Caco-2 (cell line): ENCODE measurements around the gene AIG1. TPM values are rescaled to one million over a fixed set of nuclear protein-coding genes. Genes with fewer than 3 reads are reported as not detected.
A peak's percentile ranks its signal among the peaks of the same experiment; 100 is the strongest.
"Not testable (repeated sequence)": the region's sequence is repeated elsewhere in the genome, so short reads cannot be mapped to it uniquely, and the experiment has no call there.

Source experiments
- BruUV-seq: library from RNA; stranded (reverse); fragments of 400-500 nt; replicated peaks from 2 replicates; lab custom pipeline; 2021; lab: Mats Ljungman, UMichigan
- CTCF ChIA-PET: fragments of 300-600 bp; sonication (Branson Sonifier 250); formaldehyde crosslinking; loops from one replicate; lab custom pipeline; 2022; ENCODE audit warnings: antibody characterized with exemption; lab: Charles Lee
- POLR2A ChIA-PET: fragments of 300-600 bp; sonication (Branson Sonifier 250); formaldehyde crosslinking; loops from one replicate; lab custom pipeline; 2022; ENCODE audit warnings: antibody characterized with exemption; lab: Charles Lee
- DNase-seq, 2 experiments: peaks; one replicate each; pipeline versions ENCODE4 v3.0.0 to v3.0.0-alpha.2; 2020 to 2022
- H3K27me3 ChIP-seq: replicated peaks from 2 replicates; pipeline ENCODE4 v1.6.0; 2011; ENCODE audit warnings: low read length; ENCODE audit not compliant: control insufficient read depth, insufficient read depth
- H3K36me3 ChIP-seq: 2 replicates; pipeline ENCODE4 v1.5.1; 2011; ENCODE audit warnings: low read length; ENCODE audit not compliant: control insufficient read depth, insufficient read depth
- H3K4me1 ChIP-seq: fragments of 250-450 bp; sonication (Bioruptor Pico); 2 replicates; pipeline ENCODE4 v1.5.1; 2020; ENCODE audit warnings: mild to moderate bottlenecking
- H3K4me3 ChIP-seq: 2 replicates; pipeline ENCODE4 v1.5.1; 2011; ENCODE audit warnings: low read depth, mild to moderate bottlenecking, control low read depth, low read length
- H3K9me3 ChIP-seq: fragments of 250-450 bp; sonication (Bioruptor Pico); 2 replicates; pipeline ENCODE4 v1.5.1; 2020; ENCODE audit warnings: mild to moderate bottlenecking, moderate library complexity
- H3K27ac Mint-ChIP-seq: one replicate; pipeline ENCODE4 v1.8.0; 2022; ENCODE audit warnings: mixed read lengths; ENCODE audit not compliant: unreplicated experiment
- H3K27me3 Mint-ChIP-seq: one replicate; pipeline ENCODE4 v1.8.0; 2022; ENCODE audit warnings: mixed read lengths; ENCODE audit not compliant: insufficient read depth, unreplicated experiment
- H3K36me3 Mint-ChIP-seq: one replicate; pipeline ENCODE4 v1.8.0; 2022; ENCODE audit warnings: mild to moderate bottlenecking, mixed read lengths; ENCODE audit not compliant: insufficient read depth, unreplicated experiment
- H3K4me1 Mint-ChIP-seq: one replicate; pipeline ENCODE4 v1.8.0; 2022; ENCODE audit warnings: low read depth, mixed read lengths; ENCODE audit not compliant: unreplicated experiment
- H3K4me3 Mint-ChIP-seq: one replicate; pipeline ENCODE4 v1.8.0; 2022; ENCODE audit warnings: mild to moderate bottlenecking, moderate library complexity, mixed read lengths; ENCODE audit not compliant: unreplicated experiment
- H3K9me3 Mint-ChIP-seq: one replicate; pipeline ENCODE4 v1.8.0; 2022; ENCODE audit warnings: mixed read lengths; ENCODE audit not compliant: unreplicated experiment
- intact Hi-C: fragments of 100-400 bp; cut with micrococcal nuclease; formaldehyde crosslinking; loops from one replicate; pipeline ENCODE4 v1.10.0; 2022; ENCODE audit not compliant: unreplicated experiment
- total RNA-seq: library from RNA; stranded (reverse); gene quantifications from 2 replicates; pipeline ENCODE4 v1.2.3, GENCODE V29; 2022
- TF ChIP-seq, protein P1 (sequence below), 2 experiments: fragments of 200-600 bp in 1 of 2; IDR thresholded peaks; 1 replicate in 1 of 2; 2 replicates in 1 of 2; pipeline versions ENCODE4 v1.5.1 to v1.8.0; 2011 to 2022; ENCODE audit warnings: antibody characterized with exemption in 1 of 2, control low read depth in 1 of 2, inconsistent platforms in 1 of 2, low read depth in 1 of 2, low read length in 1 of 2, mild to moderate bottlenecking in 1 of 2, moderate library complexity in 1 of 2; ENCODE audit not compliant: insufficient read depth in 1 of 2, severe bottlenecking in 1 of 2, unreplicated experiment in 1 of 2

The AIG1 gene
- total RNA-seq, 1 experiment from 2014 or later, result 27.6 TPM

DNA sequence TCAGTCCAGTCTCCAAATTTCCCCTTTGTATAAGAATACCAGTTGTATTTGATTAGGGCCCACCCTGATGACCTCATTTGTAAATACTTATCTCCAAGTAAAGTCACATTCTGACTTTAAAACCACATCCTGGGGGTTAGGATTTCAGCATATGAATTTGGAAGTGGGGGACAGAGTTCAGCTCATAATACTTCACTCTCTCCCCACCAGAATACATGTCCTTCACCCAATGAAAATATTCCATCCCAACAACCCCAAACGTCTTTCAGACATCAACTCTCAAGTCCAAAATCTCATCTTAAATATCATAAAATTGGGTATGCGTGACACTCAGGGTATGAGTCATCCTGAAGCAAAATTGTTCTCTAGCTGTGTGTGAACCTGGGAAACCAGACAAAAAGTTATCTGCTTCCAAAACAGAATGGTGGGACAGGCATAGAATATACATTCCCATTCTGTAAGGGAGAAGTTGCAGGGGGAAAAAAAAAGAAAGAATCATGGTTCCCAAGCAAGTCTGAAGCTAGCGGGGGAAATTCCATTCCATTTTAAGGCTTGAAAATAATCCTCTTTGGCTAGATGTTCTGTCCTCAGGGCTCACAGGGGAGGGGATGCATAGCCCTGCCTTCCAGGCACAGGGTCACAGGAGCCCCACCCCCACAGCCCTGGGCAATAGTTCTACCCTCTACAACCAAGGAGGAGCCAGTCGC lies 275.9 kb downstream of the AIG1 start:
- intact Hi-C loops, result loop anchor here (1.0 to 2.0 kb wide), 2 partner anchors 91 to 644 kb away; no protein-coding TSS in a partner anchor
- no peak overlapping the region for H3K4me3 ChIP-seq
- H3K9me3 Mint-ChIP-seq, result no peaks in the 10 kb centered on the region
- H3K27me3 Mint-ChIP-seq, result no peaks in the 10 kb centered on the region
- no peaks in the 10 kb centered on the region for H3K4me1 ChIP-seq
- POLR2A ChIA-PET, result no interaction called here
- no peak overlapping the region for H3K27ac Mint-ChIP-seq
- H3K36me3 ChIP-seq, result no peaks in the 10 kb centered on the region
- no peak overlapping the region for H3K4me3 Mint-ChIP-seq
- no peaks in the 10 kb centered on the region for H3K27me3 ChIP-seq
- H3K36me3 Mint-ChIP-seq, result no peaks in the 10 kb centered on the region
- DNase-seq, result no peak
- no TSS peak for BruUV-seq
- no peaks in the 10 kb centered on the region for H3K4me1 Mint-ChIP-seq
- TF ChIP-seq, protein P1, sequence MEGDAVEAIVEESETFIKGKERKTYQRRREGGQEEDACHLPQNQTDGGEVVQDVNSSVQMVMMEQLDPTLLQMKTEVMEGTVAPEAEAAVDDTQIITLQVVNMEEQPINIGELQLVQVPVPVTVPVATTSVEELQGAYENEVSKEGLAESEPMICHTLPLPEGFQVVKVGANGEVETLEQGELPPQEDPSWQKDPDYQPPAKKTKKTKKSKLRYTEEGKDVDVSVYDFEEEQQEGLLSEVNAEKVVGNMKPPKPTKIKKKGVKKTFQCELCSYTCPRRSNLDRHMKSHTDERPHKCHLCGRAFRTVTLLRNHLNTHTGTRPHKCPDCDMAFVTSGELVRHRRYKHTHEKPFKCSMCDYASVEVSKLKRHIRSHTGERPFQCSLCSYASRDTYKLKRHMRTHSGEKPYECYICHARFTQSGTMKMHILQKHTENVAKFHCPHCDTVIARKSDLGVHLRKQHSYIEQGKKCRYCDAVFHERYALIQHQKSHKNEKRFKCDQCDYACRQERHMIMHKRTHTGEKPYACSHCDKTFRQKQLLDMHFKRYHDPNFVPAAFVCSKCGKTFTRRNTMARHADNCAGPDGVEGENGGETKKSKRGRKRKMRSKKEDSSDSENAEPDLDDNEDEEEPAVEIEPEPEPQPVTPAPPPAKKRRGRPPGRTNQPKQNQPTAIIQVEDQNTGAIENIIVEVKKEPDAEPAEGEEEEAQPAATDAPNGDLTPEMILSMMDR (IDR thresholded peaks at IDR 0.05; ENCODE audit: insufficient read depth in 1 of 2, low read depth in 1 of 2, low read length in 1 of 2, severe bottlenecking in 1 of 2, unreplicated experiment in 1 of 2), result no peak
- no peaks in the 10 kb centered on the region for H3K9me3 ChIP-seq
- CTCF ChIA-PET, result interaction anchor here (0.7 to 1.4 kb wide), 2 partner anchors 91 to 644 kb away, joined by 3 read pairs; no protein-coding TSS in a partner anchor

DNA sequence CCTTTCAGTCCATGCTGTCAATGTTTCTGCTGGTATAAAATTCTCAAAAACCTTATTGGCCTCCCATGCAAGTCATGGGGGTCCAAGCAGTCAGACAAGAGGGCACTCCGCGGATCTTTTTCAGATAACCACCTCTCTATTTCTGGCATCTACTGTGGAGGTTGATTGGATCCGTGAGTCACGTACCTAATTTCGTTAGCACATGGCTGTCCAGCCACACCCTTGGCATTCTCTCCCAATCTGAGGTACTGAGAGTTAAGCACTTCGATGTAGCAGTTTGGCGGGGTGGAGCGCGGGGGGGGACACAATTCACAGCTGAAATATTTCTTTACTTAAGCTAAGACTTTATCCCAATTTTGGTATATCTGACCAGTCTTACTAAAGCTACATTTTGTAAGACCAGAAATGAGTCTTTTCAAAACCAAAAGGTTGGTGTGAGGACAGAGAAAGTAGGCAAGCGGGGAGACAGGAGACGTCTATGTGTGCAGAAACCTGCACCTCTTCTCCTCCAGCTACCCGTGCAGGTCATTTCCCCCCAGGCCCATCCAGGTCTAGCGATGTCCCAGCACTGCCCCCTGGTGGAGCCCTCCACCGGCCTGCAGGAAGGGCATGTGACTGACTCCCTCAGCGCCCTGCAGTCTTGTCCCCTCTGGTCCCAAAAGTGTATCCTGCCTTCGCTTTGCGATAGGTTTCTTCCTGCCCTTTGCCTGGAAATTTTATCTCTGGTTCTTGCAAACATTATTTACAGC lies 276.7 kb downstream of the AIG1 start:
- POLR2A ChIA-PET, result no interaction called here
- no peaks in the 10 kb centered on the region for H3K4me1 ChIP-seq

DNA sequence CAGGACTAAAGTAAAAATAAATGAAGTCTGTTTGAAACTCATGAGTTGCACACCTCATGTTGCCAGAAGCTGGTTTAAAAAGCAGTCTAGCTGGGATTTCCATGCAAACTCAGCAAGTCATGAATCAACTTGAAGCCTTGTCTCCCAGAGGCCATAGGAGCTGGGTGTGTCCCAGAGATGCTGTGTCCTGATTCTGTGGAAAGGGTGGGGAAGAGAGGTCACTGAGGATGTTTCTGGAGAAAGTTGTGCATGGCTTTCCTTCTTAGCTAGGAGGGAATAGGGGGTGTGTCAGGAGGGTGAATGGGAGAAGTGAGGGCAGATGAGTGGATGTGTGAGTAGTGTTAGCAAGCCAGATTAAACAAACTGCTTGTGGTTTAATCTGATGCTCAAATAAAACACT lies 278.5 kb downstream of the AIG1 start:
- H3K4me3 Mint-ChIP-seq, result no peak overlapping the region
- POLR2A ChIA-PET, result no interaction called here
- TF ChIP-seq, protein P1 (IDR thresholded peaks at IDR 0.05; ENCODE audit: insufficient read depth in 1 of 2, low read depth in 1 of 2, low read length in 1 of 2, severe bottlenecking in 1 of 2, unreplicated experiment in 1 of 2), result no peak
- H3K9me3 Mint-ChIP-seq, result no peaks in the 10 kb centered on the region
- DNase-seq, result no peak
- no peaks in the 10 kb centered on the region for H3K4me1 Mint-ChIP-seq
- Histone ChIP-seq H3K36me3 (no peaks in the 10 kb centered on the region), H3K4me1 (no peaks in the 10 kb centered on the region), H3K9me3 (no peaks in the 10 kb centered on the region), H3K4me3 (no peak overlapping the region), H3K27me3 (no peaks in the 10 kb centered on the region)
- H3K36me3 Mint-ChIP-seq, result no peaks in the 10 kb centered on the region
- no peaks in the 10 kb centered on the region for H3K27me3 Mint-ChIP-seq
- H3K27ac Mint-ChIP-seq, result no peak overlapping the region
- BruUV-seq, result no TSS peak
- CTCF ChIA-PET, result interaction anchor here (1.8 kb wide), 1 partner anchor 106 kb away, joined by 5 read pairs; no protein-coding TSS in a partner anchor
- intact Hi-C loops, result no loop called here

More for the DNA sequence above, 276.7 kb downstream of the AIG1 start:
- no peak overlapping the region for H3K4me3 Mint-ChIP-seq
- TF ChIP-seq, protein P1 (IDR thresholded peaks at IDR 0.05; ENCODE audit: insufficient read depth in 1 of 2, low read depth in 1 of 2, low read length in 1 of 2, severe bottlenecking in 1 of 2, unreplicated experiment in 1 of 2), result peak; percentile 57 to 61
- Histone ChIP-seq H3K27me3 (no peaks in the 10 kb centered on the region), H3K36me3 (no peaks in the 10 kb centered on the region), H3K4me3 (no peak overlapping the region), H3K9me3 (no peaks in the 10 kb centered on the region)
- no TSS peak for BruUV-seq
- intact Hi-C loops, result loop anchor here (1.0 to 2.0 kb wide), 2 partner anchors 90 to 645 kb away; no protein-coding TSS in a partner anchor
- no peaks in the 10 kb centered on the region for H3K27me3 Mint-ChIP-seq
- H3K9me3 Mint-ChIP-seq, result no peaks in the 10 kb centered on the region
- peak; percentile 62 to 73 for DNase-seq
- CTCF ChIA-PET, result interaction anchor here (0.7 to 1.8 kb wide), 3 partner anchors 90 to 645 kb away, joined by 3 to 5 read pairs (median 3); no protein-coding TSS in a partner anchor
- no peaks in the 10 kb centered on the region for H3K36me3 Mint-ChIP-seq
- H3K27ac Mint-ChIP-seq, result no peak overlapping the region
- H3K4me1 Mint-ChIP-seq, result no peaks in the 10 kb centered on the region

DNA sequence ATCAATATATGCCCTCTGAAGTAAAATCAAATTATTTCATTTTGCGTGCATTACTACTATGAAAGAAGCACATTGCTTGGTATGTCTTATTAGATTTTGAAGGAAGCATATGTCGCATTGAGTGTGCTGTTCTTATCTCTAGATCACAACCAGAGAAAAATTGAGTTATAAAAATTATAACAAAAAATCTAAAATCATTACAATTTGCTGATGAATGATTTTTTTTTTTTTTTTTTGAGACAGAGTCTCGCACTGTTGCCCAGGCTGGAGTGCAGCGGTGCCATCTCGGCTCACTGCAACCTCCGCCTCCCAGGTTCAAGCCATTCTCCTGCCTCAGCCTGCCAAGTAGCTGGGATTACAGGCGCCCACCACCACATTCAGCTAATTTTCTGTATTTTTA lies 284.8 kb downstream of the AIG1 start:
- CTCF ChIA-PET, H3K27me3 Mint-ChIP-seq, H3K27ac Mint-ChIP-seq, H3K4me1 ChIP-seq, DNase-seq, POLR2A ChIA-PET, H3K9me3 ChIP-seq, H3K4me3 ChIP-seq, BruUV-seq, H3K36me3 ChIP-seq, H3K4me3 Mint-ChIP-seq, intact Hi-C loops, H3K4me1 Mint-ChIP-seq, H3K27me3 ChIP-seq, H3K36me3 Mint-ChIP-seq, H3K9me3 Mint-ChIP-seq: not testable (repeated sequence)
